ENCODE measurements around the gene TMEM147.

The TMEM147 gene, protein sequence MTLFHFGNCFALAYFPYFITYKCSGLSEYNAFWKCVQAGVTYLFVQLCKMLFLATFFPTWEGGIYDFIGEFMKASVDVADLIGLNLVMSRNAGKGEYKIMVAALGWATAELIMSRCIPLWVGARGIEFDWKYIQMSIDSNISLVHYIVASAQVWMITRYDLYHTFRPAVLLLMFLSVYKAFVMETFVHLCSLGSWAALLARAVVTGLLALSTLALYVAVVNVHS

DNA sequence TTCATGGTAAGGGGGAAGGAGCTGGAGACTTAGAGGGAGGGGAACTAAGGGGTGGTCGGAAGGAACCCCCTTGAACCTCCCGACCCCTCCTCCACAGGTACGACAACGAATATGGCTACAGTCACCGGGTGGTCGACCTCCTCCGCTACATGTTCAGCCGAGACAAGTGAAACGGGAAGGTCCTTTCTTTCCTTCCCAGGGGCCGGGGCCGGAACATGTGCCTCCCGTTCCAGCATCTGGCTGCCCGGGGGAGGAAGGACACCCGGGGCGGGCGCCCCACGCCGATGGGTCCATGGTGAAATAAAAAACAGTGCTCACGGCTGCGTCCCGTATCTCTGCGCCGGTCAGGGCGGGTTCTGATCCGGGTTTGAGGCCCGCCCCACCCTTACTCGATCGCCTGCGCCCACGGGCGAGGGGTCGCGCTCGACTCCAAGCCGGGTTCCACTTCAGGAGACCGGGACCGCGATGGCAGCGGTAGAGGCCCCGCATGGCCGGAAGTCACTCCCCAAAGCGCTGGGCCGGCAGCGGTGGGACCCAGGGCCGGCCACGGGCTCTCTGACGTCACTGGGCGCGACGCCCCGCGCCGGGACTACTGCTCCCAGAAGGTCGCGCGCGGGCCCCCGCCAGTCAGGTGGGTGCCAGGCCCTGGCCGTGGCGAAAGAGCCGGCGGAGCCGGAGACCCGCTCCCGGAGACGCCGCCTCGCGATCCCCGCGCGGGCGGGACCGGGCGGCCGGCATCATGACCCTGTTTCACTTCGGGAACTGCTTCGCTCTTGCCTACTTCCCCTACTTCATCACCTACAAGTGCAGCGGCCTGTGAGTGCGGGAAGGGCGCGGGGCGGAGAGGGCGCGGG, at the start of gene TMEM147:
TSS of gene TMEM147 (plus strand) at position 626 of the 854 bp plus-strand sequence. CDS start at position 740, 114 bp downstream.
- Mint-ChIP-seq H3K9me3 (no peaks in the 10 kb centered on the region), H3K4me1 (peaks cover 38% of the 10 kb centered on the region), H3K36me3 (ENCODE audit: insufficient read depth) (peaks cover 6% of the 10 kb centered on the region), H3K27me3 (no peaks in the 10 kb centered on the region), H3K27ac (ENCODE audit: low read depth) (peak within 1 kb of the TSS; percentile 88), H3K4me3 (peak within 1 kb of the TSS; percentile 88)
- DNase-seq (ENCODE audit: low spot score in 2 of 2): peak; percentile 50 to 60
- peak; percentile 85 for ATAC-seq (replicated peaks; ENCODE audit: extremely low read depth, poor library complexity, severe bottlenecking)

DNA sequence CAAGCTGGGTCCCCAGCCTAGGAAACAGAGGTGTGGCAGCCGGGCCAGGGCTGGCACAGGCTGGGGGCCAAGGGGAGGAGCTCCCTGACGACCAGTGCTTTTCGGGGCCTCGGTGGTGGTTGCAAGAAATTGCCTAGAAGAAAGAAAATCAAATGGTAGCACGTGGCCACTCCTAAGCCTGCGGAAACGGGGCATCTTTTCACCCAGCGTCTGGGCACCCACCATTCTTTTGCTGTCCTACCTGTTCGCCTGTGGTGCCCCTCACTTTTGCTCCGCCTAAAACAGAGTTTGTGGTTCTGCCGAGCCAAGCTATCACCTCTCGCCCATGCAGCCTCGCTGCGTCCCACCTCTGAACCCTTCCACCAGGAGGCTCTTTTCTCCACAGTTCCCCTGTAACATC, 48.0 kb upstream of the TMEM147 start:
- peaks cover 2% of the 10 kb centered on the region for H3K36me3 Mint-ChIP-seq (ENCODE audit: insufficient read depth)
- H3K4me1 Mint-ChIP-seq: peaks cover 15% of the 10 kb centered on the region
- H3K27me3 Mint-ChIP-seq: peaks cover 18% of the 10 kb centered on the region
- no peak for ATAC-seq (replicated peaks; ENCODE audit: extremely low read depth, poor library complexity, severe bottlenecking)
- no peaks in the 10 kb centered on the region for H3K9me3 Mint-ChIP-seq
- no peak for DNase-seq (ENCODE audit: low spot score in 2 of 2)
- H3K27ac Mint-ChIP-seq (ENCODE audit: low read depth): no peak overlapping the region
- H3K4me3 Mint-ChIP-seq: no peak overlapping the region

DNA sequence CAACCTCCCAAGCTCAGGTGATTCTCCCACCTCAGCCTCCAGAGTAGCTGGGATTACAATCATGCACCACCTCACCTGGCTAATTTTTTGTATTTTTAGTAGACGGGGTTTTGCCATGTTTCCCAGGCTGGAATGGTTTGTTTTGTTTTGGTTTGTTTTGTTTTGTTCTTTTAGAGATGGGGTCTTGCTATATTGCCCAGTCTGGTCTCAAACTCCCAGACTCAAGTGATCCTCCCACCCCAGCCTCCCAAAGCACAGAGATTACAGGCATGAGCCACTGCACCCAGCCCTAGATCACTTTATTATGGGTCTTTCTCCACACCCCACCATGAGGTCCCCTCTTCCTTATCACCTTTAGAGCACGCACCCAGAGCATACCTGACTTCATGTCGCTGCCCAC, 47.2 kb upstream of the TMEM147 start:
- peaks cover 18% of the 10 kb centered on the region for H3K27me3 Mint-ChIP-seq
- H3K4me1 Mint-ChIP-seq: peaks cover 15% of the 10 kb centered on the region
- H3K9me3 Mint-ChIP-seq: no peaks in the 10 kb centered on the region
- DNase-seq (ENCODE audit: low spot score in 2 of 2) (no peak), ATAC-seq (replicated peaks; ENCODE audit: extremely low read depth, poor library complexity, severe bottlenecking) (no peak)
- H3K27ac Mint-ChIP-seq (ENCODE audit: low read depth): no peak overlapping the region
- no peak overlapping the region for H3K4me3 Mint-ChIP-seq
- peaks cover 2% of the 10 kb centered on the region for H3K36me3 Mint-ChIP-seq (ENCODE audit: insufficient read depth)

DNA sequence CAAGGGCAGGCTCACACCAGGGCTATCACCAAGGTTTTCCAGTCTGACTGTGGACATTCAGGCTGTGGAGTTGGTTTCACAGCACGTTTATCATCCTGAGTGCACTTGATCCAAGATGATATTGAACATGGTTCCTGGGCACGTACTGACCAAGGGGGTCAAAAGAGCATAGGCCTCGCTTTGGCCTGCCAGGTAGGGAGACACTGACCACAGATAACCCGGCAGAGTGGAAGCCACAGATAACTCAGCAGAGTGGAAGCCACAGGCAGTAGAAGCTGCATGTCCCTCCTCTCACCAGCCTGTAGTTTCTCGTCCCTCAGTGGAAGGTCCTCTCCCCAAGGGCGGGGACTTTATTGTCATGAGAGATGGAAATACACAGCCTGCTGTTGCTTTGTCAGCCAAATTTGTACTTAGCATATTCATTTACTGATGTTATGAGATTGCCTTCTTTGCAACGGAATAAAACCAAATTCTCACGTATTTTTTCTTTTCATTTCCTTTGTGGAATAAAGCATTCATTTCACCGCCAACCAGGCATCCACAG, 46.4 kb upstream of the TMEM147 start:
- no peak for DNase-seq (ENCODE audit: low spot score in 2 of 2)
- no peaks in the 10 kb centered on the region for H3K9me3 Mint-ChIP-seq
- H3K27me3 Mint-ChIP-seq: peaks cover 22% of the 10 kb centered on the region
- peaks cover 2% of the 10 kb centered on the region for H3K36me3 Mint-ChIP-seq (ENCODE audit: insufficient read depth)
- ATAC-seq (replicated peaks; ENCODE audit: extremely low read depth, poor library complexity, severe bottlenecking): no peak
- H3K27ac Mint-ChIP-seq (ENCODE audit: low read depth): no peak overlapping the region
- peaks cover 15% of the 10 kb centered on the region for H3K4me1 Mint-ChIP-seq
- no peak overlapping the region for H3K4me3 Mint-ChIP-seq

DNA sequence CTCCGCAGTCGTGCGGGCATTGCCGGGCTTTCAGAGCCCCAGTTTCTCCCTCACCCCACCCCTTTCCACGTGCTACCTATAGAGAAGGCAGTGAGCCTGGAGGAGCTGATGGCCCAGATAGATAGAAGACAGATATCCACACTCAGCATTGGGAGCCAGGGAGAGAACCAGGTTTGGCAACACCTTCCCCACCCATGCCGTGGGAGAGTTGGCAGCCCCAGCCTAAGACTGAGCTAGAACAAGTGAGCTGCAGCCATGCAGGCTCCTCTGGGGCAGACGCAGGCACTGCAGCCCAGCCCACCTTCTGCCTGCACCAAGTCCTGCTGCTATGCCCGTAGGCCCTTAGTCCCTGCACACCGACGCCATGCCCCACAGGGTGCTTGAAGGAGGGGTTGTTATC, 44.8 kb upstream of the TMEM147 start:
- ATAC-seq (replicated peaks; ENCODE audit: extremely low read depth, poor library complexity, severe bottlenecking): no peak
- Mint-ChIP-seq H3K4me1 (peaks cover 6% of the 10 kb centered on the region), H3K36me3 (ENCODE audit: insufficient read depth) (peaks cover 2% of the 10 kb centered on the region), H3K27ac (ENCODE audit: low read depth) (no peak overlapping the region), H3K4me3 (no peak overlapping the region), H3K9me3 (no peaks in the 10 kb centered on the region), H3K27me3 (peaks cover 27% of the 10 kb centered on the region)
- no peak for DNase-seq (ENCODE audit: low spot score in 2 of 2)

DNA sequence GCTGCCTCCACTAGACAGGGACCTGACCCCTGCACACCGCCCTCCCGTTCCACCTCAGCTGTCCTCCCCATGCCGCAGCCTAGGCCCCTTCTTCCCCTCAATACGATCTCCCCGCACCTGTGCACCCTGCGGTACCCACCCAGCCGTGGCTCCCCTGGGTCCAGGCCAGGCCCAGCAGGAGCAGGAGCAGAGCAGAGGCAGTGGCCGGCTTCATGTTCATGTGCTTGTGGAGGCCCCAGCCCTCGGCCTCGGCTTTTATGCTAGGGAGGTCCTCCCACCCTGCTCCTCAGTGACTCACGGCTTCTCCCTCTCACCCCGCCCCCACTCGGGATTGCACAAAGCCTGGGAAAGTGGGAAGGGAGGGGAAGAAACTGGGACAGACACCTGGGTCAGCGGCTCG, 43.7 kb upstream of the TMEM147 start:
- Mint-ChIP-seq H3K4me3 (no peak overlapping the region), H3K27me3 (peaks cover 28% of the 10 kb centered on the region), H3K36me3 (ENCODE audit: insufficient read depth) (peaks cover 2% of the 10 kb centered on the region), H3K4me1 (peaks cover 6% of the 10 kb centered on the region), H3K9me3 (no peaks in the 10 kb centered on the region), H3K27ac (ENCODE audit: low read depth) (no peak overlapping the region)
- no peak for DNase-seq (ENCODE audit: low spot score in 2 of 2)
- ATAC-seq (replicated peaks; ENCODE audit: extremely low read depth, poor library complexity, severe bottlenecking): no peak

DNA sequence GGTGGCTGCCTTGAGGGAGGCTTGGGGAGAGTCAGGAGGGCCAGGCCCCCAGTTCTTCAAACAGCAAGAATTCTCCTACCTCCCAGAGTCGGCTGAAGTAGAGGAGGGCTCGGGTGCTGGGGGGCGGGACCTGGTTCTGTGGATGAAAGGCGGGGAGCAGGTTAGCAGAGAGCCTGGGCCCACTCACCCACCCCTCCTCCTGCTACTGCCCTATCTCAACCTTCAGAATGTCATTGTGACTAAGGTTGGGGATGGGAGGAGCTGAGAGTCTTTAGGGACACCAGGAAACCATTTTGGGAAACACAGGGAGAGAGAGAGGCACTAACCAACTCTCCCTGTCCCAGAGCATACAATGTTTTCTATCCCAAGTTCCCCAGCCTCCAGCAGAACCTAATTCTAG, 42.7 kb upstream of the TMEM147 start:
- peaks cover 6% of the 10 kb centered on the region for H3K4me1 Mint-ChIP-seq
- no peaks in the 10 kb centered on the region for H3K9me3 Mint-ChIP-seq
- no peak overlapping the region for H3K27ac Mint-ChIP-seq (ENCODE audit: low read depth)
- no peak overlapping the region for H3K4me3 Mint-ChIP-seq
- no peak for ATAC-seq (replicated peaks; ENCODE audit: extremely low read depth, poor library complexity, severe bottlenecking)
- H3K36me3 Mint-ChIP-seq (ENCODE audit: insufficient read depth): no peaks in the 10 kb centered on the region
- peaks cover 38% of the 10 kb centered on the region for H3K27me3 Mint-ChIP-seq
- no peak for DNase-seq (ENCODE audit: low spot score in 2 of 2)

DNA sequence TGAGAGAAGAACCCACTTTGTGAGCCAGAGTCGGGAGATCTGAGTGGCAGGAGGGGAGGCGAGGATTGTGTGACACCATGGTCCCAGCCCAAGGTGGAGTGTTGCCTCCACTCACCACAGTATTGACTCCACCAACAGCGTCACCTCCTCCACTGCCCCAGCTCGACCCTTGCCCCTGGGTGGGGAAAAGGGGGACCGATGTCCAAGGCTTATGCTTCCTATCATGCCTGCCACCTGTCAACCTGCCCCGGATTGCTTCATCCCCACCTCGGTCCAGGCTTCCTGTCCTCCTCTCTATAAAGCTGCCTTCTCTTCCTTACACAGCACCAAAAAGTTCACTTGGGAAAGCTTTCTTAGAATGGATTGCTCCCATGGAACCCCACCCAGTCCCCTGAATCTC, 39.4 kb upstream of the TMEM147 start:
- H3K27me3 Mint-ChIP-seq: peaks cover 46% of the 10 kb centered on the region
- peaks cover 21% of the 10 kb centered on the region for H3K4me1 Mint-ChIP-seq
- no peak for ATAC-seq (replicated peaks; ENCODE audit: extremely low read depth, poor library complexity, severe bottlenecking)

DNA sequence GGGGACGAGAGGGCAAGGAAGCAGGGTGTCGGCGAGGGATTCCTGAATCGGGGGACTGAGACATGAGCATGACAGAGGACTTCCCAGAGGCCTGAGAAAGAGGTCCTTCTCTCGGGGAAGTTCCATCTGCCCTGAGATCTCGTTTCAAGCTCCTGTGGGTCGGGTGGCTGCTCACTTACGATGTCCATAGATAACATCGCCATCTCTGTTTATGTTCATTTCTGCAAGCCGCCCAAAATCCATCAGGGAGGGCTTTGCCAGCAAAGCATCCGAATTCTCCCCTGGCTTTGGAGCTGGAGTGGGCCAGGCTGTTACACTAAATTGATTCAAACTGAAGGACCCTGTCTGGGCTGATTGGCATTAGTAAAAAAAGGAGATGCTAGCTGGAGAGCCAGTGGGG, 37.9 kb upstream of the TMEM147 start:
- peaks cover 4% of the 10 kb centered on the region for H3K36me3 Mint-ChIP-seq (ENCODE audit: insufficient read depth)
- peaks cover 15% of the 10 kb centered on the region for H3K4me1 Mint-ChIP-seq
- ATAC-seq (replicated peaks; ENCODE audit: extremely low read depth, poor library complexity, severe bottlenecking) (no peak), DNase-seq (ENCODE audit: low spot score in 2 of 2) (no peak)
- H3K4me3 Mint-ChIP-seq: no peak overlapping the region
- H3K27me3 Mint-ChIP-seq: peaks cover 45% of the 10 kb centered on the region
- H3K9me3 Mint-ChIP-seq: no peaks in the 10 kb centered on the region
- H3K27ac Mint-ChIP-seq (ENCODE audit: low read depth): no peak overlapping the region

More for the DNA sequence above, 39.4 kb upstream of the TMEM147 start:
- peaks cover 4% of the 10 kb centered on the region for H3K36me3 Mint-ChIP-seq (ENCODE audit: insufficient read depth)
- DNase-seq (ENCODE audit: low spot score in 2 of 2): no peak
- no peaks in the 10 kb centered on the region for H3K9me3 Mint-ChIP-seq
- no peak overlapping the region for H3K4me3 Mint-ChIP-seq
- H3K27ac Mint-ChIP-seq (ENCODE audit: low read depth): no peak overlapping the region

DNA sequence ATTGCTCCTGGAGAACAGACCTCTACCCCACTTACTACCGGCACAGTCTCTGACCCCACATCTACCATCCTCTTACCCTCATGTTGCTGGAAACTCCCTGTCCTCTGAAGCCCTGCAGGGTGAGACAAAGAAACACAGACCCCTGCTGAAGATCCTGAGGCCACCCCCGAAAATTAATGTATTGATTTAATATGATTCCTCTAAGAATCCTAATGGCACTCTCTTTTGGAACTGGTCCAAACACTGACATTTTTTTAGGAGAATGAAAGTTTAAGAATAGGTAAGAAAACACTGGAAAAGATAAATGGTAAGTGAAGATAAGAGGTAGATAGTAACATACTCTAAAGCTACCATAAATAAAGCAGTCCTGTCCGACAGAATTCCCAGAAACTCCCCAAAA, 37.3 kb upstream of the TMEM147 start:
- Mint-ChIP-seq H3K4me3 (no peak overlapping the region), H3K9me3 (no peaks in the 10 kb centered on the region), H3K27ac (ENCODE audit: low read depth) (no peak overlapping the region), H3K4me1 (peaks cover 15% of the 10 kb centered on the region), H3K36me3 (ENCODE audit: insufficient read depth) (peaks cover 4% of the 10 kb centered on the region), H3K27me3 (peaks cover 45% of the 10 kb centered on the region)
- DNase-seq (ENCODE audit: low spot score in 2 of 2) (no peak), ATAC-seq (replicated peaks; ENCODE audit: extremely low read depth, poor library complexity, severe bottlenecking) (no peak)

DNA sequence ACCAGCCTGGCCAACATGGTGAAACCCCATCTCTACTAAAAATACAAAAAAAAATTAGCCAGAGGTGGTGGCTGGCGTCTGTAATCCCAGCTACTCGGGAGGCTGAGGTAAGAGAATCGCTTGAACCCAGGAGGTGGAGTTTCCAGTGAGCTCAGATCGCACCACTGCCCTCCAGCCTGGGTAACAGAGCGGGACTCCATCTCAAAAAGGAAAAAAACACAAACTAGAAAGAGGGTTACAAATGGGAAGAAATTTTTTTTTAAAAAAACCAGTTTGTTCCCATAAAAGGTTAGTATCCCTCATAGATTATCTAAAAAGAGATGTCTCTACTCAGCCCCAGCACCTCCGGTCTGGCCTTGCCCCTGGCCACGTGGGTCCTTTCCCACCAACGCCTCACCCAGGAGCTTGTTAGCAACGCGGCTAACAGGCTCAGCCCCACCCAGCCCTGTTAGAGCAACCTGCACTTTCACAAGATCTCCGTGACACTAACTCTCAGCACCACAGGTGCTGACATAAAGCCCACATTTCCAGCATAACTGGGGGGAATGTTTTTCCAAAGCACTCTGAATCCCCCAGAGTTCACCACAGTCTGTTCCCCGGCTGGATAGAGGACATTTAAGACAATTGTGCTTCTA, 36.3 kb upstream of the TMEM147 start:
- Mint-ChIP-seq H3K27me3 (peaks cover 47% of the 10 kb centered on the region), H3K4me3 (peak overlapping the region; percentile 80), H3K4me1 (peaks cover 15% of the 10 kb centered on the region), H3K9me3 (no peaks in the 10 kb centered on the region), H3K27ac (ENCODE audit: low read depth) (no peak overlapping the region), H3K36me3 (ENCODE audit: insufficient read depth) (peaks cover 4% of the 10 kb centered on the region)
- DNase-seq (ENCODE audit: low spot score in 2 of 2) (peak in 1 of 2 donors; percentile 28), ATAC-seq (replicated peaks; ENCODE audit: extremely low read depth, poor library complexity, severe bottlenecking) (peak; percentile 78)

DNA sequence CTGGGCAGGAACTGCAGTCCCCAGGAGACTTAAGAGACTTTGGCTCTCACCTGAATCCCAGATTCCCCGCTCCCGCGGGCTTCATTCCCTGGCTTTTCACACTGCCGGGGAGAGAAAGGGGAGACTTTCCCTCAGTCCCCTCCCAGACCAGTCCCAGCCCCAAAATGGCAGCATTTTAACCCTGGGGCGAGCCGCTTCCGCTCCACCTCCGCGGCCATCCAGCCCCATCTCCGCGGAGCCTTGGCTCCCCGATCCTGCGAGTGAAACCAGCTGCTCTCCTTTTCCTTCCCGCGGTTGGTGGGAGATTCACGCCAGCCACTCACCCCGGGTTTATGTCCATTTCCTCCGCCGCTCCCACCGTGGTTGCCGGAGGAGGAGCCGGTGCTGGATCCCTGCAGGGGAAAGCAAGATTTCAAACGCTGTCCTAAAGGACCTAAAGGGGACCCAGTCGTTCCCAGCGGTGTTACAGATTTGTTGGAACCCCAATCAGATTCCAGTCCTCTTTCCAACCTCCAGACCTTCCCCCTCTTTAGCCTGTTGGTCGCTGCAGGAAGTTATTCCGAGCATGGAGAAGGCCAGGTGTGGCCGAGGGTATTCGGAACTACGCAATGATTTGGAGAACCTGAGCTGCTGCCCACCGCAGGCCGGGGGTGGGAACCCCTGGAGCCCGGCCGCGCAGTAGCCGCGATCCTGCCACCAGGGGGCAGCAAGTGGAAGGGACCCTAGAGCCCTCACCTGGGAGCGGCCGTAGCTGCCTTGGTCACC, 35.4 kb upstream of the TMEM147 start:
- H3K9me3 Mint-ChIP-seq: no peaks in the 10 kb centered on the region
- DNase-seq (ENCODE audit: low spot score in 2 of 2) (peak; percentile 45 to 70), ATAC-seq (replicated peaks; ENCODE audit: extremely low read depth, poor library complexity, severe bottlenecking) (peak; percentile 62)
- H3K27ac Mint-ChIP-seq (ENCODE audit: low read depth): no peak overlapping the region
- peak overlapping the region; percentile 80 for H3K4me3 Mint-ChIP-seq
- H3K27me3 Mint-ChIP-seq: peaks cover 43% of the 10 kb centered on the region
- H3K4me1 Mint-ChIP-seq: peaks cover 15% of the 10 kb centered on the region
- peaks cover 4% of the 10 kb centered on the region for H3K36me3 Mint-ChIP-seq (ENCODE audit: insufficient read depth)
